ENCODE results near the gene KRTAP19-4. TPM values are rescaled to one million over a fixed set of nuclear protein-coding genes. Genes with fewer than 3 reads are reported as not detected.

The KRTAP19-4 gene
- total RNA-seq, 3 donors from 2014 or later, result not detected

DNA sequence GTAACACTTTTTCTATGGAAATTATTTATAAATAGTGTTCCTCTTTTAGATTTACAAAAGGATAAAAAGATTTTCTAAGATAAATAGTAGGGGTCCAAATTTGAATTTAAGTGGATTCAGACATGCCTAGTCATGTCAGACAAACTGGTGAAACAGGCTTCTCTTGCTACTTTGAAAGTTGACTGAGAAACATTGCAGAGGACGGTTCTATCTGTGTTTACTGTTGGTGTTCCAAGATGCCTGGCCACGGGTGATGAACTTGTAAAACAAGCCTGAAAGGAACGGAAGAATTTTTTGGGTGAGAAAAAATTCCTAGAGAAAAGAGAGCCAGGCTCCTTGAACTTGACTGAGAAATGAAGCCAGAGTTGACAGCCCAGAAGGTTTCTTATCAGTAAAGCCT is 19.0 kb downstream of the KRTAP19-4 start:
- DNase-seq, result no peak
- Histone ChIP-seq H3K4me3 (no peak overlapping the region), H3K9me3 (peaks cover 39% of the 10 kb centered on the region), H3K36me3 (ENCODE audit: low read depth) (no peaks in the 10 kb centered on the region), H3K4me1 (ENCODE audit: low read depth) (no peaks in the 10 kb centered on the region)
- TF ChIP-seq, protein P1, sequence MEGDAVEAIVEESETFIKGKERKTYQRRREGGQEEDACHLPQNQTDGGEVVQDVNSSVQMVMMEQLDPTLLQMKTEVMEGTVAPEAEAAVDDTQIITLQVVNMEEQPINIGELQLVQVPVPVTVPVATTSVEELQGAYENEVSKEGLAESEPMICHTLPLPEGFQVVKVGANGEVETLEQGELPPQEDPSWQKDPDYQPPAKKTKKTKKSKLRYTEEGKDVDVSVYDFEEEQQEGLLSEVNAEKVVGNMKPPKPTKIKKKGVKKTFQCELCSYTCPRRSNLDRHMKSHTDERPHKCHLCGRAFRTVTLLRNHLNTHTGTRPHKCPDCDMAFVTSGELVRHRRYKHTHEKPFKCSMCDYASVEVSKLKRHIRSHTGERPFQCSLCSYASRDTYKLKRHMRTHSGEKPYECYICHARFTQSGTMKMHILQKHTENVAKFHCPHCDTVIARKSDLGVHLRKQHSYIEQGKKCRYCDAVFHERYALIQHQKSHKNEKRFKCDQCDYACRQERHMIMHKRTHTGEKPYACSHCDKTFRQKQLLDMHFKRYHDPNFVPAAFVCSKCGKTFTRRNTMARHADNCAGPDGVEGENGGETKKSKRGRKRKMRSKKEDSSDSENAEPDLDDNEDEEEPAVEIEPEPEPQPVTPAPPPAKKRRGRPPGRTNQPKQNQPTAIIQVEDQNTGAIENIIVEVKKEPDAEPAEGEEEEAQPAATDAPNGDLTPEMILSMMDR (IDR thresholded peaks at IDR 0.05), result no peak
- no peak for ATAC-seq
- intact Hi-C loops (cut with DNase I, micrococcal nuclease), result no loop called here

DNA sequence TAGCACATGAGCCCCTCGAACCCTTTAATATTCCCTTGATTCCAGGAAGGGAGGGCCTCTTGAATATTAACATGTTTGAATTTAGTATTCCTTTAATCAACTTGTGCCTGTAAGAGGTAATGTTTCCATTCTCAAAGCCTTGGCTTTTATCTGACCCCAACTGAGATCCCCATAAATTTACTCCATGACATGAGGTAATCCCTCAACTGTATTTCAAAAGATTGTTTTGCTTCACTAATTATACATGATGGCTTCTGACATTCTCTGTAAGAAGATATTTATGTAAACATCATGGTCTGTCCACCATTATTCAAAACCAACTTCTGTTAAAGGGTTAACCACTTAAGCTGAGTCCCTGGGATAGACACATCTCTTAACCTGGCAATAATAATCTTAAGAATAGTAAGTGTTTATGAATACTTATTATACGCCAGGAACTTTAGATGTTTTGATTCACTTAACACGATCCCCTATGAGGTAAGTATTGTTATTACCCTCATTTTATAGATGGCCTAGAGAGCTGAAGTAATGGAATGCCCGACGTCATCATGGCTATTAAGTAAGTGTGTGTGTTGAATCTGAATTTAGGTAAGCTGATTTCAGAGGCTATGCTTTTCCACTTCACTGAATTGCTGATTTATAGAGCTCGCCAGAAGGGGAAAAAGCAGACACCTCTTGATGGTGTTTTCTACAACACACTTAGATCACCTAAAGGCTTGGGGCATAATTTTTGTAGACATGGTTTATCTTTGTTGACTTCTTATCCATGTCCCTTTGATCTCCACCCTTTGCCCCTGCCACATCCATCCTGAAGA is 27.9 kb downstream of the KRTAP19-4 start:
- no peak for DNase-seq
- Histone ChIP-seq H3K4me3 (no peak overlapping the region), H3K36me3 (ENCODE audit: low read depth) (no peaks in the 10 kb centered on the region), H3K4me1 (ENCODE audit: low read depth) (no peaks in the 10 kb centered on the region), H3K9me3 (peaks cover 30% of the 10 kb centered on the region)
- ATAC-seq, result no peak
- TF ChIP-seq, protein P1 (IDR thresholded peaks at IDR 0.05), result no peak
- intact Hi-C loops (cut with DNase I, micrococcal nuclease), result no loop called here

DNA sequence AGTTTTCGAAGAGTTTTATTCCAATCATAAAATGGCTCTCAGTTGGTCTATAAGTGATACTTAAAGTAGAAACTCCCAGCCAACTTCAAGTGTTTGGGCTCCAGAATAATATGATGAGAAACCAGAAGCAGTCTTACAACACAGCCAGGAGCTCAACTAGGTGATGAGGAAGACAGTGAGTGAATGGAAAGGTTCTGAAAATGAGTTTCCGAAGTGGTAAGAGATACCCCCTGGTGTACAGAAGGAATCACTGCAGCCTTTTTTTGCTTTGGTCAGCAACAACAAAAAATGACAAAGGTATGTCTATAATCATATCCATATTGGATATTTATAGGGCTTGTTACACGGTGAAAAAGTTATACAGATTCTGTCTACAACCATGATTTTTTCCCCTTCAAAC is 33.3 kb downstream of the KRTAP19-4 start:
- TF ChIP-seq, protein P1 (IDR thresholded peaks at IDR 0.05), result no peak
- DNase-seq (no peak), ATAC-seq (no peak)
- H3K4me3 ChIP-seq, result no peak overlapping the region
- no peaks in the 10 kb centered on the region for H3K36me3 ChIP-seq (ENCODE audit: low read depth)
- intact Hi-C loops (cut with DNase I, micrococcal nuclease), result no loop called here
- no peaks in the 10 kb centered on the region for H3K4me1 ChIP-seq (ENCODE audit: low read depth)
- H3K9me3 ChIP-seq, result peaks cover 23% of the 10 kb centered on the region

DNA sequence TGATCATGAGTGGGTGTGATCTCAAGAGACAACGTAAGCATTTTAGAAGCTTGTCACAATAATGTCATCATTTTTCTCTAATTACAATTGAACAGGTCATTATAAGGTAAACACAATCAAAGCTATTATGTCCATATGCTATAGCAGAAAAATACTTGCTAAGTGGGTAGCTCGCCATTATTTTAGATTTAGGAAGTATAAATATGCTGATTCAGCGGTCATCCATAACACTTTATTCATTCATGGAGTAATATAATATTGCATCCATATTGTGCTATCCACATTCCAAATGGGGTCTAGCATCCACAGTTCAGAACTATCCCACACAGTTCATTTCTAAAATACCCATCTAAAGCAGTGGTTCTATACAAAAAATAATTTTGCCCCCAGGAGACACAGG is 48.5 kb downstream of the KRTAP19-4 start:
- no peak for DNase-seq
- TF ChIP-seq, protein P1 (IDR thresholded peaks at IDR 0.05), result no peak
- ATAC-seq, result no peak
- intact Hi-C loops (cut with DNase I, micrococcal nuclease), result no loop called here
- Histone ChIP-seq H3K4me1 (ENCODE audit: low read depth) (no peaks in the 10 kb centered on the region), H3K36me3 (ENCODE audit: low read depth) (no peaks in the 10 kb centered on the region), H3K9me3 (peaks cover 11% of the 10 kb centered on the region), H3K4me3 (no peak overlapping the region)

DNA sequence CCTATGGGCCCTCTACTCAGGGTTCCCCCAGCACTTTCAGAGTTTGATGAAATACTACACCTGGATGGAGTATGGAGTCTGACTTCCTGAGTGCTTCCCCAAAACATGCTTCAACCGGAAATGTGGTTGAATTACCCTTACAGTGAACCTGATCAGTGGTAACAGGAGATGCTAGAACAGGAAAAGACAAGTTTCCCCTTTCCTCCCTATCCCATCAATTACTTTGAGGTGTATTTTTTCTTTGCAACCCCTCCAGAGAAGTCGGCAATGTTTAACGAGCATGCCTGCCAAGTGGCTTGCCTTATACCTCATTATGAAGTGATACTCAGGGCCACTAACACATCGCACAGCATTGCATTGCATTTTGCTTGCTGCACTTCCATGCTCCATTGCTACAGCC is 49.9 kb downstream of the KRTAP19-4 start:
- TF ChIP-seq, protein P1 (IDR thresholded peaks at IDR 0.05), result no peak
- Histone ChIP-seq H3K9me3 (peaks cover 4% of the 10 kb centered on the region), H3K4me1 (ENCODE audit: low read depth) (no peaks in the 10 kb centered on the region), H3K36me3 (ENCODE audit: low read depth) (no peaks in the 10 kb centered on the region), H3K4me3 (no peak overlapping the region)
- DNase-seq (no peak), ATAC-seq (no peak)
- intact Hi-C loops (cut with DNase I, micrococcal nuclease), result no loop called here

Other genes starting within 250 kb of the KRTAP19-4 start
- gene KRTAP24-1, start 214.2 kb downstream of the KRTAP19-4 start, total RNA-seq, result not detected
- gene KRTAP25-1, start 207.7 kb downstream of the KRTAP19-4 start, total RNA-seq, result not detected
- not detected for gene KRTAP26-1, start 176.8 kb downstream of the KRTAP19-4 start, total RNA-seq
- gene KRTAP27-1, start 159.5 kb downstream of the KRTAP19-4 start, total RNA-seq, result not detected
- gene KRTAP23-1, start 148.6 kb downstream of the KRTAP19-4 start, total RNA-seq, result not detected
- 10 to 100 TPM in 1 of 3 donors, 1 to 10 TPM in 1, under 1 TPM in 1; 0.47 to 15.0 (median 2.9) TPM for gene KRTAP13-2, start 124.9 kb downstream of the KRTAP19-4 start, total RNA-seq
- not detected for gene KRTAP13-1, start 101.1 kb downstream of the KRTAP19-4 start, total RNA-seq
- not detected for gene KRTAP13-3, start 71.2 kb downstream of the KRTAP19-4 start, total RNA-seq
- gene KRTAP13-4, start 66.9 kb downstream of the KRTAP19-4 start, total RNA-seq, result not detected
- not detected for gene KRTAP15-1, start 56.9 kb downstream of the KRTAP19-4 start, total RNA-seq
- gene KRTAP19-1, start 16.8 kb downstream of the KRTAP19-4 start, total RNA-seq, result not detected
- not detected for gene KRTAP19-2, start 9.7 kb downstream of the KRTAP19-4 start, total RNA-seq
- gene KRTAP19-3, start 5.2 kb downstream of the KRTAP19-4 start, total RNA-seq, result not detected
- gene KRTAP19-5, start 5.0 kb upstream of the KRTAP19-4 start, total RNA-seq, result not detected
- not detected for gene KRTAP19-6, start 44.7 kb upstream of the KRTAP19-4 start, total RNA-seq
- not detected for gene KRTAP19-7, start 64.1 kb upstream of the KRTAP19-4 start, total RNA-seq
- gene KRTAP22-2, start 93.2 kb upstream of the KRTAP19-4 start, total RNA-seq, result not detected
- gene KRTAP6-3, start 95.3 kb upstream of the KRTAP19-4 start, total RNA-seq, result not detected
- gene KRTAP6-2, start 101.7 kb upstream of the KRTAP19-4 start, total RNA-seq, result not detected
- not detected for gene KRTAP22-1, start 103.9 kb upstream of the KRTAP19-4 start, total RNA-seq
- not detected for gene KRTAP6-1, start 116.8 kb upstream of the KRTAP19-4 start, total RNA-seq
- gene KRTAP20-1, start 119.3 kb upstream of the KRTAP19-4 start, total RNA-seq, result not detected
- not detected for gene KRTAP20-4, start 123.5 kb upstream of the KRTAP19-4 start, total RNA-seq
- gene KRTAP20-2, start 138.0 kb upstream of the KRTAP19-4 start, total RNA-seq, result not detected
- gene KRTAP20-3, start 145.7 kb upstream of the KRTAP19-4 start, total RNA-seq, result not detected
- not detected for gene KRTAP21-3, start 221.6 kb upstream of the KRTAP19-4 start, total RNA-seq

All from mucosa of descending colon (tissue), 3 donors.